ENCODE data around the gene ARHGAP28.

ARHGAP28 gene

GRCh38 chr18:6729247-6730091 is at the start of gene ARHGAP28:
Gene ARHGAP28, plus strand, starts transcription at chr18:6729716. Its CDS starts 106 bp downstream, at chr18:6729822.
- peak; percentile 60 for DNase-seq

- DNase-seq, result no peak
Observed at GRCh38 chr18:6681331-6681875, 48.1 kb upstream of the ARHGAP28 start.

- no peak for DNase-seq
Observed at GRCh38 chr18:6682437-6683111, 46.9 kb upstream of the ARHGAP28 start.

GRCh38 chr18:6683112-6683876 is 46.2 kb upstream of the ARHGAP28 start:
- no peak for DNase-seq

GRCh38 chr18:6687676-6688075 is 41.8 kb upstream of the ARHGAP28 start:
- no peak for DNase-seq

- DNase-seq, result no peak
Observed at GRCh38 chr18:6708890-6709289, 20.6 kb upstream of the ARHGAP28 start.

- no peak for DNase-seq
Observed at GRCh38 chr18:6711467-6711866, 18.0 kb upstream of the ARHGAP28 start.

- DNase-seq, result no peak
Observed at GRCh38 chr18:6712401-6712800, 17.1 kb upstream of the ARHGAP28 start.

GRCh38 chr18:6714010-6714409 is 15.5 kb upstream of the ARHGAP28 start:
- DNase-seq, result no peak

GRCh38 chr18:6718267-6718666 is 11.2 kb upstream of the ARHGAP28 start:
- no peak for DNase-seq

GRCh38 chr18:6719098-6719846 is 10.2 kb upstream of the ARHGAP28 start:
- DNase-seq, result no peak

GRCh38 chr18:6719910-6720683 is 9.4 kb upstream of the ARHGAP28 start:
- DNase-seq, result no peak

- no peak for DNase-seq
Observed at GRCh38 chr18:6721755-6722154, 7.8 kb upstream of the ARHGAP28 start.

GRCh38 chr18:6722690-6723089 is 6.8 kb upstream of the ARHGAP28 start:
- DNase-seq, result no peak

- DNase-seq, result no peak
Observed at GRCh38 chr18:6724331-6724730, 5.2 kb upstream of the ARHGAP28 start.

- no peak for DNase-seq
Observed at GRCh38 chr18:6728331-6728730, 1.2 kb upstream of the ARHGAP28 start.

- DNase-seq, result no peak
Observed at GRCh38 chr18:6728809-6729246, 688 bp upstream of the ARHGAP28 start.

- no peak for DNase-seq
Observed at GRCh38 chr18:6730416-6731221, 1.1 kb downstream of the ARHGAP28 start.

GRCh38 chr18:6731222-6731596 is 1.7 kb downstream of the ARHGAP28 start:
- peak; percentile 27 for DNase-seq

- no peak for DNase-seq
Observed at GRCh38 chr18:6732952-6733351, 3.4 kb downstream of the ARHGAP28 start.

- DNase-seq, result no peak
Observed at GRCh38 chr18:6733758-6734157, 4.2 kb downstream of the ARHGAP28 start.
